Kidney (tissue), 14 donors: Measurements from ENCODE around the gene KCTD5. TPM values are rescaled to one million over a fixed set of nuclear protein-coding genes. Genes with fewer than 3 reads are reported as not detected.

Experiments used
- DNase-seq, 5 donors: peaks; one replicate each; pipeline ENCODE4 v3.0.0-alpha.2; 2013 to 2020
- FAIRE-seq: peaks from 2 replicates; lab custom pipeline; 2012; peaks lifted over from hg19 to GRCh38; lab: Jason Lieb, UNC
- H3K27ac ChIP-seq, 2 donors: one replicate each; pipeline ENCODE4 v1.7.0; 2013; ENCODE audit warnings: low read depth in 2 of 2, low read length in 2 of 2, inconsistent platforms in 1 of 2
- H3K27me3 ChIP-seq: one replicate; pipeline ENCODE4 v1.7.1; 2013; ENCODE audit warnings: low read length, inconsistent platforms; ENCODE audit not compliant: control insufficient read depth, insufficient read depth
- H3K36me3 ChIP-seq, 3 donors: one replicate each; pipeline versions ENCODE4 v1.7.0 to v1.7.1; 2013; ENCODE audit warnings: low read length in 3 of 3, control low read depth in 1 of 3, inconsistent platforms in 1 of 3; ENCODE audit not compliant: insufficient read depth in 3 of 3, control insufficient read depth in 2 of 3
- H3K4me1 ChIP-seq, 3 donors: one replicate each; pipeline versions ENCODE4 v1.7.0 to v1.7.1; 2013; ENCODE audit warnings: low read length in 3 of 3, inconsistent platforms in 1 of 3, low read depth in 1 of 3; ENCODE audit not compliant: control insufficient read depth in 2 of 3, insufficient read depth in 2 of 3
- H3K4me3 ChIP-seq, 3 donors: one replicate each; pipeline versions ENCODE4 v1.7.0 to v1.8.1; 2013; ENCODE audit warnings: low read length in 3 of 3, control low read depth in 1 of 3, inconsistent platforms in 1 of 3
- H3K9ac ChIP-seq, 3 donors: one replicate each; pipeline versions ENCODE4 v1.7.0 to v1.7.1; 2013; ENCODE audit warnings: low read length in 3 of 3, control low read depth in 1 of 3, inconsistent platforms in 1 of 3
- H3K9me3 ChIP-seq, 3 donors: one replicate each; pipeline versions ENCODE4 v1.7.0 to v1.7.1; 2013; ENCODE audit warnings: low read length in 3 of 3, control low read depth in 1 of 3, inconsistent platforms in 1 of 3; ENCODE audit not compliant: control insufficient read depth in 2 of 3, insufficient read depth in 1 of 3
- intact Hi-C: fragments of 100-400 bp; cut with DNase I; formaldehyde crosslinking; loops from one replicate; pipeline ENCODE4 v1.11.1; 2022
- polyA plus RNA-seq: library from polyadenylated mRNA; stranded (reverse); fragments of 350-450 nt; fragmentation: Illumina TruSeq; extraction: RNeasy Lipid Tissue Mini Kit (QIAGEN cat#74804); gene quantifications from one replicate; pipeline ENCODE4 v1.2.3, GENCODE V29; 2014; ENCODE audit warnings: low read depth, low replicate concordance; ENCODE audit not compliant: insufficient read depth
- total RNA-seq: library from RNA; stranded (reverse); fragmentation: NEBNext Ultra II Directional; extraction: Animal tissue kit (Norgen Biotek cat#: 25700); gene quantifications from one replicate; pipeline ENCODE4 v1.2.1, GENCODE V29; 2021
- TF ChIP-seq, protein P1 (sequence below): IDR thresholded peaks from 3 replicates; pipeline ENCODE4 v1.5.1; 2012; ENCODE audit warnings: mild to moderate bottlenecking, moderate library complexity, borderline replicate concordance; ENCODE audit not compliant: insufficient read depth; ENCODE audit errors: extremely low read depth
- donor health status: control.
- donor health status: control.
- donor health status: control.
- donor health status: control.
- donor health status: control.
- donor health status: DM: yes; HTN: yes; CAD: no.
- donor health status: Normal renal cell carcinoma (clear cell type).

KCTD5 gene
- total and polyA plus RNA-seq, 2 donors from 2014 or later, result 12.8 to 19.9 TPM

DNA sequence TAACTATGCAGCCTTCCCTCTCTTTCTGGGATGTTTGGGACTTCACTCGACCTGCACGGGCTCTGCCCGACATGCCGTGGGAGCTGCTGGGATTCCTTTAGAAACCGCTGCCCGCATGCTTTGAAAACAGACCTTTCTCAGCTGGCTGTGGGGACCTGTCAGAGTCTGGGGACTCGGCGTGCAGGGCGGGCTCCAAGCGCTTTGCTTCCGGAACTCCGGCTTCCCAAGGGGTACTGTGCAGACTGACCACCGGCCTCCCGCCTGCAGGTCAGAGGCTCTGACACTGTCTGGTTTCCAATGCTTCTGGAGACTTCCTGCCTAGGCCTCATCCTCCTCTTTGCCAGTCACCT, 25.9 kb downstream of the KCTD5 start:
- FAIRE-seq, result no peak
- H3K27ac ChIP-seq, result no peak overlapping the region
- no peaks in the 10 kb centered on the region for H3K4me1 ChIP-seq
- DNase-seq, result peak in 1 of 5 donors; percentile 43
- TF ChIP-seq, protein P1, sequence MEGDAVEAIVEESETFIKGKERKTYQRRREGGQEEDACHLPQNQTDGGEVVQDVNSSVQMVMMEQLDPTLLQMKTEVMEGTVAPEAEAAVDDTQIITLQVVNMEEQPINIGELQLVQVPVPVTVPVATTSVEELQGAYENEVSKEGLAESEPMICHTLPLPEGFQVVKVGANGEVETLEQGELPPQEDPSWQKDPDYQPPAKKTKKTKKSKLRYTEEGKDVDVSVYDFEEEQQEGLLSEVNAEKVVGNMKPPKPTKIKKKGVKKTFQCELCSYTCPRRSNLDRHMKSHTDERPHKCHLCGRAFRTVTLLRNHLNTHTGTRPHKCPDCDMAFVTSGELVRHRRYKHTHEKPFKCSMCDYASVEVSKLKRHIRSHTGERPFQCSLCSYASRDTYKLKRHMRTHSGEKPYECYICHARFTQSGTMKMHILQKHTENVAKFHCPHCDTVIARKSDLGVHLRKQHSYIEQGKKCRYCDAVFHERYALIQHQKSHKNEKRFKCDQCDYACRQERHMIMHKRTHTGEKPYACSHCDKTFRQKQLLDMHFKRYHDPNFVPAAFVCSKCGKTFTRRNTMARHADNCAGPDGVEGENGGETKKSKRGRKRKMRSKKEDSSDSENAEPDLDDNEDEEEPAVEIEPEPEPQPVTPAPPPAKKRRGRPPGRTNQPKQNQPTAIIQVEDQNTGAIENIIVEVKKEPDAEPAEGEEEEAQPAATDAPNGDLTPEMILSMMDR, result no peak
- H3K36me3 ChIP-seq, result peaks cover 0 to 9% (median 4%) of the 10 kb centered on the region in 3 donors
- H3K4me3 ChIP-seq, result no peak overlapping the region
- no peaks in the 10 kb centered on the region for H3K27me3 ChIP-seq
- intact Hi-C loops, result no loop called here
- H3K9me3 ChIP-seq, result no peaks in the 10 kb centered on the region
- no peak overlapping the region for H3K9ac ChIP-seq

DNA sequence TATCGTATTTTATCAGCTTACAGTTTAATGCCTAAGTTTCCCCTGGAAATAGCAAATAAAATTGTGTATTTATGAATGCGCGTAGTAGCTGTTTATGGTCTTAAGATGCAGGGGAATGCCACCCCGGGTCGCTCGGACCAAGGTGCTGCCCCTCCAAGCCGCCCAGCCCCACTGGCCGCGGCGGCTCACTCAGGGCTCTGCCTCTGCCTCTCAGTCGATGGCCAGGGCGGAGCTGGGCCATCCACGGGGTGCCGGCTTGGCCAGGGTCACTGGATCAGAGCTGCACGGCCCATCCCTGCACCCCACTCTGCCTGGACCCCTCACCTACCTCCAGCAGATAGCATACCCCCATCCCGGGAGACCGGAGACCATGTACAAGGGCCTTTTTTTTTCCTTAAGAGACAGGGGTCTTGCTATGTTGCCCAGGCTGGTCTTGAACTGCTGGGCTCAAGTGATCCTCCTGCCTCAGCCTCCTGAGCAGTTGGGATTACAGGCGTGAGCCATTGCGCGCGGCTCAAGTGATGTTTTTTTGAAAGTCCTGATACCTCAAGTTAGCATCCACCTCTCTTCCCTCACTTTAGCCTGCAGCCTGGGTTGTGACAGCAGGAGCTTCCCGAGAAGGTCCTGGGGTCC, 26.7 kb downstream of the KCTD5 start:
- H3K9ac ChIP-seq, result no peak overlapping the region
- H3K4me3 ChIP-seq, result no peak overlapping the region
- no peak overlapping the region for H3K27ac ChIP-seq
- H3K4me1 ChIP-seq, result no peaks in the 10 kb centered on the region
- H3K9me3 ChIP-seq, result no peaks in the 10 kb centered on the region
- peaks cover 0 to 9% (median 4%) of the 10 kb centered on the region in 3 donors for H3K36me3 ChIP-seq
- TF ChIP-seq, protein P1, result no peak
- no peak for DNase-seq
- no peak for FAIRE-seq
- no peaks in the 10 kb centered on the region for H3K27me3 ChIP-seq
- intact Hi-C loops, result no loop called here

DNA sequence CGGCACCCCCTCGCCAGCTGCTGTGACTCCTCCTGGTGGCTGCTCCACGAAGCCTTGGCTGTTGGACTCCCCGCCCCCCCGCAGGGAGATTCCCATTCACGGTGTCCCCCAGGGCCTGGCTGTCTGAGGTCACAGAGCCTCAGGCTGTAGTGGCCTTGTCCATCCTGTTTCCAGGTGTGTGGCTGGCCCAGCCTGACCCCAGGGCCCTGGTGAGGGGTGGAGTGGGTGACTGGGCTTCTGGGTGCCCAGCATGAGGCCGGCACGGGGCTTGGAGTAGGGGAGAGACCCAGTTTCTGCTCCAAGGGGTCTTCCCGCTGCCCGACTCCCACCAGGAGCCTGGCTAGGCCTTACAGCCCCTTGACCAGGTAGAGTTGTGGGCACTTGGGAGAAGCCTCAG, 27.3 kb downstream of the KCTD5 start:
- no peak overlapping the region for H3K4me3 ChIP-seq
- FAIRE-seq (no peak), DNase-seq (no peak)
- intact Hi-C loops, result no loop called here
- no peaks in the 10 kb centered on the region for H3K9me3 ChIP-seq
- no peak overlapping the region for H3K9ac ChIP-seq
- H3K27me3 ChIP-seq, result no peaks in the 10 kb centered on the region
- peaks cover 0 to 9% (median 4%) of the 10 kb centered on the region in 3 donors for H3K36me3 ChIP-seq
- TF ChIP-seq, protein P1, result no peak
- H3K4me1 ChIP-seq, result no peaks in the 10 kb centered on the region
- H3K27ac ChIP-seq, result no peak overlapping the region
